CD4-positive, alpha-beta T cell treated with Interleukin-21 for 1 hour (primary cell): ENCODE measurements around the gene COL27A1.
"Not testable (repeated sequence)": the region's sequence is repeated elsewhere in the genome, so short reads cannot be mapped to it uniquely, and the experiment has no call there.

ENCODE experiments used
- DNase-seq: peaks from one replicate; pipeline ENCODE4 v3.0.0-alpha.2; 2020

The COL27A1 gene

GRCh38 chr9:114311571-114312512 is 156.5 kb downstream of the COL27A1 start:
- DNase-seq, result no peak

- no peak for DNase-seq
Measured at GRCh38 chr9:114312513-114312875, 157.2 kb downstream of the COL27A1 start.

GRCh38 chr9:114313186-114313585 is 157.8 kb downstream of the COL27A1 start:
- DNase-seq, result no peak

GRCh38 chr9:114314256-114314867 is 159.0 kb downstream of the COL27A1 start:
- no peak for DNase-seq

- no peak for DNase-seq
Measured at GRCh38 chr9:114314881-114315722, 159.8 kb downstream of the COL27A1 start.

- DNase-seq, result no peak
Measured at GRCh38 chr9:114315723-114316363, 160.5 kb downstream of the COL27A1 start.

GRCh38 chr9:114316605-114317230 is 161.4 kb downstream of the COL27A1 start:
- no peak for DNase-seq

- DNase-seq, result no peak
Measured at GRCh38 chr9:114317665-114318357, 162.5 kb downstream of the COL27A1 start.

- DNase-seq, result no peak
Measured at GRCh38 chr9:114318416-114318815, 163.1 kb downstream of the COL27A1 start.

- no peak for DNase-seq
Measured at GRCh38 chr9:114319147-114319546, 163.8 kb downstream of the COL27A1 start.

GRCh38 chr9:114320710-114321109 is 165.4 kb downstream of the COL27A1 start:
- DNase-seq, result not testable (repeated sequence)

GRCh38 chr9:114321759-114322158 is 166.4 kb downstream of the COL27A1 start:
- no peak for DNase-seq

- DNase-seq, result not testable (repeated sequence)
Measured at GRCh38 chr9:114322160-114322818, 167.0 kb downstream of the COL27A1 start.

GRCh38 chr9:114322831-114323531 is 167.6 kb downstream of the COL27A1 start, which contains the start of gene ORM1:
Gene ORM1, plus strand, starts transcription at chr9:114323098. Its CDS starts 36 bp downstream, at chr9:114323134.
- DNase-seq, result not testable (repeated sequence)

- not testable (repeated sequence) for DNase-seq
Measured at GRCh38 chr9:114323849-114324248, 168.5 kb downstream of the COL27A1 start.

- DNase-seq, result no peak
Measured at GRCh38 chr9:114324492-114324891, 169.2 kb downstream of the COL27A1 start.

GRCh38 chr9:114324965-114325364 is 169.6 kb downstream of the COL27A1 start:
- not testable (repeated sequence) for DNase-seq

GRCh38 chr9:114325684-114326254 is 170.4 kb downstream of the COL27A1 start:
- DNase-seq, result not testable (repeated sequence)

- no peak for DNase-seq
Measured at GRCh38 chr9:114327749-114328148, 172.4 kb downstream of the COL27A1 start.

- not testable (repeated sequence) for DNase-seq
Measured at GRCh38 chr9:114328357-114328820, 173.1 kb downstream of the COL27A1 start.
